ENCODE results near the gene SYNGR2.

SYNGR2 gene

GRCh38 chr17:78219396-78220150, 51.2 kb downstream of the SYNGR2 start:
- no peak for TF ChIP-seq ZFX (IDR thresholded peaks at IDR 0.05)
- TF ChIP-seq CTCF (conservative IDR thresholded peaks at IDR 0.05): no peak
- no peak overlapping the region for H3K27ac ChIP-seq

All from C4-2B (cell line).